Esophagus muscularis mucosa (tissue), 4 donors: ENCODE results near the gene GLIS2. TPM values are rescaled to one million over a fixed set of nuclear protein-coding genes. Genes with fewer than 3 reads are reported as not detected.

ENCODE experiments used
- DNase-seq: peaks from one replicate; pipeline ENCODE4 v3.0.0-alpha.2; 2017; ENCODE audit errors: extremely low spot score
- H3K27ac ChIP-seq, 4 donors: fragments of 200-600 bp; sonication (generic); replicated peaks in 1 of 4; 1 replicate in 3 of 4; 2 replicates in 1 of 4; pipeline ENCODE4 v1.5.1; 2016 to 2019; ENCODE audit warnings: mild to moderate bottlenecking in 1 of 4
- H3K27me3 ChIP-seq, 4 donors: fragments of 200-600 bp; sonication (generic); one replicate each; pipeline versions ENCODE4 v1.5.1 to v1.6.0; 2016 to 2019
- H3K36me3 ChIP-seq, 4 donors: fragments of 200-600 bp; sonication (generic); one replicate each; pipeline ENCODE4 v1.5.1; 2016 to 2019
- H3K4me1 ChIP-seq, 4 donors: fragments of 200-600 bp; sonication (generic); one replicate each; pipeline ENCODE4 v1.5.1; 2016 to 2019
- H3K4me3 ChIP-seq, 4 donors: fragments of 200-600 bp; sonication (generic); 1 replicate in 2 of 4; 2 replicates in 2 of 4; pipeline ENCODE4 v1.5.1; 2016 to 2019; ENCODE audit warnings: mild to moderate bottlenecking in 4 of 4, moderate library complexity in 1 of 4
- H3K9me3 ChIP-seq, 4 donors: fragments of 200-600 bp; sonication (generic); 1 replicate in 3 of 4; 2 replicates in 1 of 4; pipeline ENCODE4 v1.5.1; 2016 to 2019
- EP300 ChIP-seq: sonication (generic); formaldehyde crosslinking; IDR thresholded peaks from one replicate; pipeline ENCODE4 v1.6.1; 2017; ENCODE audit warnings: antibody characterized with exemption
- POLR2A ChIP-seq: fragments of 450-650 bp; IDR thresholded peaks from one replicate; pipeline ENCODE4 v1.6.1; 2017; ENCODE audit warnings: antibody characterized with exemption, moderate library complexity, mild to moderate bottlenecking, low read depth
- POLR2AphosphoS5 ChIP-seq, 2 donors: sonication (generic); formaldehyde crosslinking; IDR thresholded peaks; one replicate each; pipeline ENCODE4 v1.6.1; 2017; ENCODE audit warnings: antibody characterized with exemption in 2 of 2
- WGBS: methylation state at CpG from one replicate; pipeline ENCODE4 v1.1.5; 2018; 5-methylcytosine and 5-hydroxymethylcytosine counted together
- intact Hi-C: fragments of 100-400 bp; cut with DNase I; formaldehyde crosslinking; loops from one replicate; pipeline ENCODE4 v1.15.1; 2023
- total RNA-seq, 4 donors: library from RNA; depleted of rRNA; stranded (reverse); fragments of >200 nt; gene quantifications; one replicate each; pipeline versions ENCODE4 v1.1.0 to v1.2.1, GENCODE V29; 2016
- TF ChIP-seq, protein P1 (sequence below), 3 experiments: fragments of 200-600 bp in 2 of 3; fragments of 450-650 bp in 1 of 3; sonication (generic) in 2 of 3; IDR thresholded peaks; one replicate each; pipeline ENCODE4 v1.5.1; 2017 to 2019; ENCODE audit warnings: antibody characterized with exemption in 3 of 3, mild to moderate bottlenecking in 2 of 3, moderate library complexity in 1 of 3

Gene GLIS2
- total RNA-seq, 4 donors from 2014 or later = 10.8 to 32.6 (median 14.9) TPM

DNA sequence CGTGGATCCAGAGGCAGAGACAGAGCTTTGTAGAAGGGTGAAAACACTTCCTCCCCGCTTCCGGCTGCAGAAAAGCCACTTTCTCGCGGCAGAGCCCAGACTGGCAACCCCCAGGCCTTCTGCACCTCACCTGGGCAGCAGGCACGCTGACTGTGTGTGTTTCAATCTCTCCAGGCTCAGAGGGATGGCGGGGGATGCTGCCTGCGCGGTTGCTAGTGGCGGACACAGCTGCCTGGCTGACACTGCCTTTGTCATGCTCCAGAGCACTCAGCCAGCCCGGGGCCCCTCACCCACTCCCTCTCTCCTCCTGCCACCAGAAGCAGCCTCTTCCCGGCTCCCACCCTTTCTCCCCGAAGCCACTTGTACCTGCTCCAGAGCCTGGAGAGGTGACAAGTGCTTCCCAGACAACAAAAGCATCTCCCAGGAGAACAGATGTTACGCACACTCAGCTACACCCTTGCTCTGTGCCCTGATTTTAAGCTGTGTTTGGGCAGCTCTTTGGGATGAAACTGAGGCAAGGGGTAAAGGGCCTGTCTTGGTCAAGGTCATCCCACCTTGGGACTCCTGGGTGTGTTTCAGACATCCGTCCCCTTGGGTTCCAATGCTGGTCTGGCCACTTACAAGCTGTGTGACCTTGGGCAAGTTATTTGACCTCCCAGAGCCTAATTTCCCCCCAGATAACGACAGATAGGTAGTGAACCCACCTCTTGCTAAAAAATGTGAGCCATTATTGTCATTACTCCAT lies 9.2 kb upstream of the GLIS2 start:
- 80% methylated on average over 11 of the region's 16 CpGs for WGBS
- Histone ChIP-seq H3K27me3 (no peaks in the 10 kb centered on the region), H3K9me3 (no peaks in the 10 kb centered on the region), H3K4me1 (peaks cover 18 to 36% (median 30%) of the 10 kb centered on the region in 4 donors), H3K27ac (peak overlapping the region; percentile 84 to 91 (median 89)), H3K36me3 (no peaks in the 10 kb centered on the region), H3K4me3 (peak overlapping the region; percentile 56 to 64 (median 57))
- intact Hi-C loops = no loop called here
- TF ChIP-seq EP300 (no peak), POLR2AphosphoS5 (IDR thresholded peaks at IDR 0.05) (no peak), POLR2A (no peak)
- TF ChIP-seq, protein P1, sequence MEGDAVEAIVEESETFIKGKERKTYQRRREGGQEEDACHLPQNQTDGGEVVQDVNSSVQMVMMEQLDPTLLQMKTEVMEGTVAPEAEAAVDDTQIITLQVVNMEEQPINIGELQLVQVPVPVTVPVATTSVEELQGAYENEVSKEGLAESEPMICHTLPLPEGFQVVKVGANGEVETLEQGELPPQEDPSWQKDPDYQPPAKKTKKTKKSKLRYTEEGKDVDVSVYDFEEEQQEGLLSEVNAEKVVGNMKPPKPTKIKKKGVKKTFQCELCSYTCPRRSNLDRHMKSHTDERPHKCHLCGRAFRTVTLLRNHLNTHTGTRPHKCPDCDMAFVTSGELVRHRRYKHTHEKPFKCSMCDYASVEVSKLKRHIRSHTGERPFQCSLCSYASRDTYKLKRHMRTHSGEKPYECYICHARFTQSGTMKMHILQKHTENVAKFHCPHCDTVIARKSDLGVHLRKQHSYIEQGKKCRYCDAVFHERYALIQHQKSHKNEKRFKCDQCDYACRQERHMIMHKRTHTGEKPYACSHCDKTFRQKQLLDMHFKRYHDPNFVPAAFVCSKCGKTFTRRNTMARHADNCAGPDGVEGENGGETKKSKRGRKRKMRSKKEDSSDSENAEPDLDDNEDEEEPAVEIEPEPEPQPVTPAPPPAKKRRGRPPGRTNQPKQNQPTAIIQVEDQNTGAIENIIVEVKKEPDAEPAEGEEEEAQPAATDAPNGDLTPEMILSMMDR (IDR thresholded peaks at IDR 0.05) = no peak
- DNase-seq = no peak

- DNase-seq = peak; percentile 98
- Histone ChIP-seq H3K4me1 (peaks cover 18 to 36% (median 30%) of the 10 kb centered on the region in 4 donors), H3K9me3 (no peaks in the 10 kb centered on the region), H3K36me3 (no peaks in the 10 kb centered on the region), H3K27me3 (no peaks in the 10 kb centered on the region), H3K4me3 (peak overlapping the region; percentile 56 to 64 (median 57)), H3K27ac (peak overlapping the region; percentile 84 to 91 (median 89))
- peak; percentile 75 to 78 for TF ChIP-seq POLR2AphosphoS5 (IDR thresholded peaks at IDR 0.05)
- no peak for TF ChIP-seq POLR2A
- TF ChIP-seq, protein P1 (IDR thresholded peaks at IDR 0.05) = peak in 1 of 3 experiments; percentile 24
- no peak for TF ChIP-seq EP300
- intact Hi-C loops = no loop called here
- WGBS = 12% methylated on average over 41 of the region's 68 CpGs
Measured at GRCh38 chr16:4307215-4308037, 8.4 kb upstream of the GLIS2 start.

GRCh38 chr16:4309102-4309832 lies 6.6 kb upstream of the GLIS2 start:
- Histone ChIP-seq H3K4me1 (peaks cover 24 to 46% (median 39%) of the 10 kb centered on the region in 4 donors), H3K36me3 (no peaks in the 10 kb centered on the region), H3K9me3 (no peaks in the 10 kb centered on the region), H3K4me3 (no peak overlapping the region), H3K27ac (peak overlapping the region; percentile 61 to 79 (median 70)), H3K27me3 (no peaks in the 10 kb centered on the region)
- intact Hi-C loops = no loop called here
- 90% methylated on average over 10 of the region's 14 CpGs for WGBS
- no peak for DNase-seq
- TF ChIP-seq POLR2A = no peak
- TF ChIP-seq, protein P1 (IDR thresholded peaks at IDR 0.05) = no peak
- no peak for TF ChIP-seq POLR2AphosphoS5 (IDR thresholded peaks at IDR 0.05)
- no peak for TF ChIP-seq EP300

- TF ChIP-seq EP300 (no peak), POLR2AphosphoS5 (IDR thresholded peaks at IDR 0.05) (peak in 1 of 2 donors; percentile 30), POLR2A (no peak)
- TF ChIP-seq, protein P1 (IDR thresholded peaks at IDR 0.05) = peak; percentile 50 to 75 (median 64)
- intact Hi-C loops = no loop called here
- Histone ChIP-seq H3K4me1 (peaks cover 28 to 51% (median 45%) of the 10 kb centered on the region in 4 donors), H3K27ac (peak overlapping the region; percentile 61 to 79 (median 70)), H3K9me3 (no peaks in the 10 kb centered on the region), H3K36me3 (no peaks in the 10 kb centered on the region), H3K4me3 (no peak overlapping the region), H3K27me3 (no peaks in the 10 kb centered on the region)
- DNase-seq = no peak
- WGBS = 52% methylated on average over 8 of the region's 11 CpGs
Measured at GRCh38 chr16:4309833-4310266, 6.0 kb upstream of the GLIS2 start.
